ENCODE measurements around the gene PLK3.

The PLK3 gene

DNA sequence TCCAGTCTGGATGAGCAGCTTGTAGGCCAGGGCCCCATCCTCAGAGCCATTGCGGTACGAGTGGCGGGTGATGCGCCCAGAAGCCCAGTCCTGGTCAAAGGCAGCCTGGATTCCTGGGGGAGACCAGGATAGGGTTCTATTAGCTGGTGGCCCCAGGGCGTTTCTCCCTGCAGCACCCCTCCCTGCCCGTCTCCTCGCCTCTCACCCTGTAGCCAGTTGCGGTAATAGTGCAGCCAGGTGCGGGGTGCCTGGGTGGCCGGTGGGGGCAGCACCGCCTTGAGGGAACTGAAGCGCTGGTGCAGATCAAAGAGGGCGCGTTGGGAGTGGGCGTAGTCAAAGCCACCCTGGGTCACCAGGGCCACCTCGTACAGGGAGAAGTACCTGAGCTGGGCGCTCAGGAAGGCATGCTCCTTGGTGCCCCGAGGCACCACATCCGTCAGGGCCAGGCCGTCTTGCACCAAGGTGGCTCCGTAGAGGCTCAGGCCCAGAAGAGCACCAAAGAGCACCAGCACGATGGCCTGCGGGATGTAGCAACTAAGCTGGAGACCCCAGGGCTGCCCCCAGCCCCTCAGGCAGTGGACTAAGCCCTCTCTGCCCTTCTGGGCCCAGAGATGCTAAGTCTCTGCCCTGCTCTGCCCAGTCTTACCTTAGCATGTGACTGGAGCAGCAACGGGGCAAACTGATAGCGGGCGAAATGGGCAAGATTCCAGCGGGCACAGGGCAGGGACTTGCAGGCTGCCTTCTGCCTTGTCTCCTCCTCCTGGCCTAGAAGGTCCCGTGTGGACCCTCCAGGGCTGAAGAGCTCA lies 27.2 kb downstream of the PLK3 start:
- Histone ChIP-seq H3K4me3 (ENCODE audit: low read depth, low read length, poor library complexity, severe bottlenecking) (no peak overlapping the region), H3K9me2 (ENCODE audit: low read depth, low read length) (no peaks in the 10 kb centered on the region), H3K27ac (ENCODE audit: low read depth, low read length, poor library complexity, severe bottlenecking) (no peak overlapping the region), H3K9ac (ENCODE audit: low read length) (no peak overlapping the region), H3K27me3 (ENCODE audit: insufficient read depth, low read length) (peaks cover 10% of the 10 kb centered on the region; the same call in 1 of the 2 replicates), H3F3A (ENCODE audit: insufficient read depth, low read length) (no peaks in the 10 kb centered on the region), H4K20me1 (ENCODE audit: insufficient read depth, low read length) (no peaks in the 10 kb centered on the region), H3K9me3 (ENCODE audit: low read length) (no peaks in the 10 kb centered on the region), H3K4me1 (ENCODE audit: insufficient read depth, low read length, severe bottlenecking) (peaks cover 8% of the 10 kb centered on the region), H3K79me2 (ENCODE audit: insufficient read depth, low read length) (no peaks in the 10 kb centered on the region), H3K4me2 (ENCODE audit: low read length) (no peak overlapping the region), H3K36me3 (ENCODE audit: insufficient read depth, low read length) (no peaks in the 10 kb centered on the region; the same call in 1 of the 2 replicates), H2AFZ (ENCODE audit: low read length) (no peak overlapping the region)
- no peak for TF ChIP-seq EZH2 (IDR thresholded peaks at IDR 0.05; ENCODE audit: borderline replicate concordance, low read length)
- TF ChIP-seq, protein P1, sequence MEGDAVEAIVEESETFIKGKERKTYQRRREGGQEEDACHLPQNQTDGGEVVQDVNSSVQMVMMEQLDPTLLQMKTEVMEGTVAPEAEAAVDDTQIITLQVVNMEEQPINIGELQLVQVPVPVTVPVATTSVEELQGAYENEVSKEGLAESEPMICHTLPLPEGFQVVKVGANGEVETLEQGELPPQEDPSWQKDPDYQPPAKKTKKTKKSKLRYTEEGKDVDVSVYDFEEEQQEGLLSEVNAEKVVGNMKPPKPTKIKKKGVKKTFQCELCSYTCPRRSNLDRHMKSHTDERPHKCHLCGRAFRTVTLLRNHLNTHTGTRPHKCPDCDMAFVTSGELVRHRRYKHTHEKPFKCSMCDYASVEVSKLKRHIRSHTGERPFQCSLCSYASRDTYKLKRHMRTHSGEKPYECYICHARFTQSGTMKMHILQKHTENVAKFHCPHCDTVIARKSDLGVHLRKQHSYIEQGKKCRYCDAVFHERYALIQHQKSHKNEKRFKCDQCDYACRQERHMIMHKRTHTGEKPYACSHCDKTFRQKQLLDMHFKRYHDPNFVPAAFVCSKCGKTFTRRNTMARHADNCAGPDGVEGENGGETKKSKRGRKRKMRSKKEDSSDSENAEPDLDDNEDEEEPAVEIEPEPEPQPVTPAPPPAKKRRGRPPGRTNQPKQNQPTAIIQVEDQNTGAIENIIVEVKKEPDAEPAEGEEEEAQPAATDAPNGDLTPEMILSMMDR (IDR thresholded peaks at IDR 0.05; ENCODE audit: low read length) = peak; percentile 70

DNA sequence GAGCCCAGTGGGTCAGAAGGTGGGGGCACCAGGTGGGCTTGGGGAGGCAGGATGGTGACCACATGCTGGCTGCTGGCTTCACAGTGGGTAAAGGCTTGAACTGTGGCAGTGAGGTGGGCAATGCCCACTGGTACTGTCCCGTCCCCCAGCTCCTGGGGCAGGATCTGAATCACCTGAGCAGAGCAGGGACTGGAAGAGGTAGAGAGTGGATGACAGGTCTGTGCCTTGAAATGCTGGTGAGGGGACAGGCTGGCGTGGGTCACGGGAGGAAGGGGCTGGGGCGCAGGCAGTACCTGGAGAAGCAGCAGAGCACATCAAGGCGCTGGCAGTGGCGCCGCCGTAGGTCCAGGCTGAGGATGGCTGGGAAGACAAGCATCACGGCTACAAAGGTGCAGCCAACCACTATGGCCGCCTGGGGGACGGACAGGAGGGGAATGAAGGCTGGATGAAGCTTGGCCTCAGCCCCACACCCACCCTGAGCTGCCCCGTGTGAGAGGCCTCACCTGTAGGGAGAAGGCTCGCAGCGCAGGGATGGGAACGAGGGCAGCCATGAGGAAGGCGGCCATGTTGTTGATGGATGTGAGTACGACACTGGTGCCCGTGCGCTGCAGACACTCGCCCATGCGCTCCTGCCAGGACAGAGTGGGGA lies 27.9 kb downstream of the PLK3 start:
- Histone ChIP-seq H3K36me3 (ENCODE audit: insufficient read depth, low read length) (no peaks in the 10 kb centered on the region; the same call in 1 of the 2 replicates), H3K4me2 (ENCODE audit: low read length) (no peak overlapping the region), H3K4me3 (ENCODE audit: low read depth, low read length, poor library complexity, severe bottlenecking) (no peak overlapping the region), H3K9ac (ENCODE audit: low read length) (no peak overlapping the region), H3K27me3 (ENCODE audit: insufficient read depth, low read length) (peaks cover 10% of the 10 kb centered on the region; the same call in 1 of the 2 replicates), H3K79me2 (ENCODE audit: insufficient read depth, low read length) (no peaks in the 10 kb centered on the region), H4K20me1 (ENCODE audit: insufficient read depth, low read length) (no peaks in the 10 kb centered on the region), H3K4me1 (ENCODE audit: insufficient read depth, low read length, severe bottlenecking) (peaks cover 8% of the 10 kb centered on the region), H3F3A (ENCODE audit: insufficient read depth, low read length) (no peaks in the 10 kb centered on the region), H3K9me3 (ENCODE audit: low read length) (no peaks in the 10 kb centered on the region), H3K9me2 (ENCODE audit: low read depth, low read length) (no peaks in the 10 kb centered on the region), H2AFZ (ENCODE audit: low read length) (no peak overlapping the region), H3K27ac (ENCODE audit: low read depth, low read length, poor library complexity, severe bottlenecking) (no peak overlapping the region)
- TF ChIP-seq EZH2 (IDR thresholded peaks at IDR 0.05; ENCODE audit: borderline replicate concordance, low read length) = no peak
- TF ChIP-seq, protein P1 (IDR thresholded peaks at IDR 0.05; ENCODE audit: low read length) = no peak

DNA sequence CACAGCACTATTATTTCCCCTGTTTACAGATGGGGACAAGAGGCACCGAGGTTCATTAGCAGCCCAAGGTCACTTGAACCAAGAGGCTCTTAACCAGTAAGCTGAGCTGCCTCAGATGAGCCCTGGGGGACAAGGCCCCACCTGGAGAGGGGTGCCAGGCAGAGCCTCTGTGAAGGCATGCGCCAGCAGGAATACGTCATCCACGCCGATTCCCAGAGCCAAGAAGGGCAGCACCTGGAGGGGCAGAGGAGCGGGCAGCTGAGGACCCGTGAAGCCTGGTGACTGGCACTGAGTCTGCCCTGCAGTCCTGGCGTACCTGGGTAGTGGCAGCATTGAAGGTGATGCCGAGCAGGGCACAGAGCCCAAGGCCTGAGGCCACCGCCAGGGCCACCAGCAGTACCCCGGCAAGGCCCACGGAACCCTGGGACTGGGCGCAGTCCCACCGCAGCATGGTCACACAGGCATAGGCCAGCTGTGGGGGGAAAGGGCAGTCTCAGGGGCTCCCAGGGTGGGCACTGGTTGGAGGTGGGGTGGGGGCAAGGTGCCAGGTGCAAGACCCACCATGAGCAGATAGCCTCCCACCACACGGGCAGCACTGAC lies 28.8 kb downstream of the PLK3 start:
- Histone ChIP-seq H3K4me3 (ENCODE audit: low read depth, low read length, poor library complexity, severe bottlenecking) (no peak overlapping the region), H3K36me3 (ENCODE audit: insufficient read depth, low read length) (no peaks in the 10 kb centered on the region; the same call in 1 of the 2 replicates), H3K4me1 (ENCODE audit: insufficient read depth, low read length, severe bottlenecking) (peaks cover 8% of the 10 kb centered on the region), H3K79me2 (ENCODE audit: insufficient read depth, low read length) (no peaks in the 10 kb centered on the region), H3K9me2 (ENCODE audit: low read depth, low read length) (no peaks in the 10 kb centered on the region), H3K4me2 (ENCODE audit: low read length) (no peak overlapping the region), H3K9ac (ENCODE audit: low read length) (no peak overlapping the region), H3K27me3 (ENCODE audit: insufficient read depth, low read length) (peaks cover 10% of the 10 kb centered on the region; the same call in 1 of the 2 replicates), H3K9me3 (ENCODE audit: low read length) (no peaks in the 10 kb centered on the region), H3K27ac (ENCODE audit: low read depth, low read length, poor library complexity, severe bottlenecking) (no peak overlapping the region), H3F3A (ENCODE audit: insufficient read depth, low read length) (no peaks in the 10 kb centered on the region), H4K20me1 (ENCODE audit: insufficient read depth, low read length) (no peaks in the 10 kb centered on the region), H2AFZ (ENCODE audit: low read length) (no peak overlapping the region)
- no peak for TF ChIP-seq EZH2 (IDR thresholded peaks at IDR 0.05; ENCODE audit: borderline replicate concordance, low read length)
- TF ChIP-seq, protein P1 (IDR thresholded peaks at IDR 0.05; ENCODE audit: low read length) = no peak
